MM.1S (cell line): ENCODE data around the gene CABP4.

Experiments used
- DNase-seq: peaks from one replicate; pipeline ENCODE4 v3.0.0-alpha.2; 2015
- H2AFZ ChIP-seq: fragments of 300-600 bp; sonication (generic); 2 replicates; pipeline ENCODE4 v1.6.0; 2016; ENCODE audit warnings: antibody characterized with exemption, low read length
- H3F3A ChIP-seq: fragments of 300-600 bp; sonication (generic); 2 replicates; pipeline ENCODE4 v1.6.1; 2016; ENCODE audit warnings: mild to moderate bottlenecking, antibody characterized with exemption, low read length, moderate library complexity, mixed read lengths; ENCODE audit not compliant: insufficient read depth
- H3K27ac ChIP-seq: fragments of 300-600 bp; sonication (generic); 2 replicates; pipeline ENCODE4 v1.5.1; 2016; ENCODE audit warnings: mild to moderate bottlenecking, low read length
- H3K27me3 ChIP-seq: fragments of 300-600 bp; sonication (generic); replicated peaks from 2 replicates; pipeline ENCODE4 v1.6.0; 2016; ENCODE audit warnings: low read length; ENCODE audit not compliant: insufficient read depth
- H3K36me3 ChIP-seq: fragments of 300-600 bp; sonication (generic); replicated peaks from 2 replicates; pipeline ENCODE4 v1.6.1; 2016; ENCODE audit warnings: mild to moderate bottlenecking, low read length, mixed read lengths; ENCODE audit not compliant: insufficient read depth
- H3K4me1 ChIP-seq: fragments of 300-600 bp; sonication (generic); 2 replicates; pipeline ENCODE4 v1.6.1; 2016; ENCODE audit warnings: low read length, mixed read lengths
- H3K4me2 ChIP-seq: fragments of 300-600 bp; sonication (generic); 2 replicates; pipeline ENCODE4 v1.6.0; 2016; ENCODE audit warnings: low read depth, low read length
- H3K4me3 ChIP-seq: fragments of 300-600 bp; sonication (generic); 2 replicates; pipeline ENCODE4 v1.5.1; 2016; ENCODE audit warnings: low read length, mixed read lengths
- H3K79me2 ChIP-seq: fragments of 300-600 bp; sonication (generic); 2 replicates; pipeline ENCODE4 v1.6.1; 2016; ENCODE audit warnings: mixed run types, low read length, mixed read lengths
- H3K9ac ChIP-seq: fragments of 300-600 bp; sonication (generic); 2 replicates; pipeline ENCODE4 v1.6.1; 2016; ENCODE audit warnings: low read length, mixed read lengths
- H3K9me2 ChIP-seq: fragments of 300-600 bp; sonication (generic); replicated peaks from 2 replicates; pipeline ENCODE4 v1.6.1; 2016; ENCODE audit warnings: mild to moderate bottlenecking, low read length, mixed read lengths; ENCODE audit not compliant: insufficient read depth
- H3K9me3 ChIP-seq: fragments of 300-600 bp; sonication (generic); replicated peaks from 2 replicates; pipeline ENCODE4 v1.6.1; 2016; ENCODE audit warnings: mild to moderate bottlenecking, low read length, mixed read lengths; ENCODE audit not compliant: insufficient read depth
- H4K20me1 ChIP-seq: fragments of 300-600 bp; sonication (generic); 2 replicates; pipeline ENCODE4 v1.6.1; 2016; ENCODE audit warnings: mild to moderate bottlenecking, low read length, moderate library complexity, mixed read lengths; ENCODE audit not compliant: insufficient read depth
- CTCF ChIP-seq: fragments of 300-600 bp; sonication (generic); IDR thresholded peaks from 2 replicates; pipeline ENCODE4 v1.5.1; 2016; ENCODE audit warnings: antibody characterized with exemption, low read length, mixed read lengths
- EZH2 ChIP-seq: fragments of 300-600 bp; sonication (generic); optimal IDR thresholded peaks from 2 replicates; pipeline ENCODE3; 2017; ENCODE audit warnings: low read depth, mild to moderate bottlenecking, antibody characterized with exemption, low read length, mixed read lengths
- EZH2phosphoT487 ChIP-seq: fragments of 300-600 bp; sonication (generic); IDR thresholded peaks from 2 replicates; pipeline ENCODE4 v1.6.1; 2018; ENCODE audit warnings: antibody characterized with exemption, low read length

CABP4 gene

GRCh38 chr11:67409261-67409666, 45.9 kb upstream of the CABP4 start:
- no peaks in the 10 kb centered on the region for H3K79me2 ChIP-seq
- TF ChIP-seq CTCF (no peak), EZH2phosphoT487 (no peak), EZH2 (no peak)
- H3K4me2 ChIP-seq, result peak overlapping the region; percentile 74
- DNase-seq, result peak; percentile 89
- H3K4me1 ChIP-seq, result peaks cover 19% of the 10 kb centered on the region
- H3K36me3 ChIP-seq, result no peaks in the 10 kb centered on the region
- peak overlapping the region; percentile 69 for H2AFZ ChIP-seq
- no peaks in the 10 kb centered on the region for H3K27me3 ChIP-seq
- peak overlapping the region; percentile 77 for H3K9ac ChIP-seq
- H3F3A ChIP-seq, result no peaks in the 10 kb centered on the region; the same call in 1 of the 2 replicates
- H3K4me3 ChIP-seq, result peak overlapping the region; percentile 50
- no peaks in the 10 kb centered on the region for H4K20me1 ChIP-seq
- no peaks in the 10 kb centered on the region for H3K9me2 ChIP-seq
- H3K9me3 ChIP-seq, result no peaks in the 10 kb centered on the region
- H3K27ac ChIP-seq, result peak overlapping the region; percentile 71

- H3K4me2 ChIP-seq, result peak overlapping the region; percentile 74
- H3K9me3 ChIP-seq, result no peaks in the 10 kb centered on the region
- H4K20me1 ChIP-seq, result no peaks in the 10 kb centered on the region
- H3K27ac ChIP-seq, result peak overlapping the region; percentile 71; the same call in 1 of the 2 replicates
- no peaks in the 10 kb centered on the region for H3K9me2 ChIP-seq
- peak overlapping the region; percentile 77 for H3K9ac ChIP-seq
- TF ChIP-seq EZH2phosphoT487, result no peak
- no peak for TF ChIP-seq EZH2
- no peak for TF ChIP-seq CTCF
- peak overlapping the region; percentile 50 for H3K4me3 ChIP-seq
- peaks cover 2% of the 10 kb centered on the region; the same call in 1 of the 2 replicates for H3K27me3 ChIP-seq
- H3K79me2 ChIP-seq, result no peaks in the 10 kb centered on the region
- peak overlapping the region; percentile 69 for H2AFZ ChIP-seq
- peak; percentile 25 for DNase-seq
- H3K36me3 ChIP-seq, result no peaks in the 10 kb centered on the region
- no peaks in the 10 kb centered on the region; the same call in 1 of the 2 replicates for H3F3A ChIP-seq
- peaks cover 19% of the 10 kb centered on the region for H3K4me1 ChIP-seq
Observed at GRCh38 chr11:67409781-67410368, 45.3 kb upstream of the CABP4 start.

GRCh38 chr11:67410369-67410831, 44.8 kb upstream of the CABP4 start:
- H3K36me3 ChIP-seq, result no peaks in the 10 kb centered on the region
- H3F3A ChIP-seq, result no peaks in the 10 kb centered on the region; the same call in 1 of the 2 replicates
- TF ChIP-seq CTCF (no peak), EZH2 (no peak), EZH2phosphoT487 (no peak)
- H3K9me3 ChIP-seq, result no peaks in the 10 kb centered on the region
- no peaks in the 10 kb centered on the region for H4K20me1 ChIP-seq
- H3K9ac ChIP-seq, result no peak overlapping the region
- peaks cover 19% of the 10 kb centered on the region for H3K4me1 ChIP-seq
- peaks cover 6% of the 10 kb centered on the region; the same call in 1 of the 2 replicates for H3K27me3 ChIP-seq
- no peaks in the 10 kb centered on the region for H3K79me2 ChIP-seq
- H3K4me3 ChIP-seq, result no peak overlapping the region
- no peak overlapping the region for H3K4me2 ChIP-seq
- no peak overlapping the region for H3K27ac ChIP-seq
- DNase-seq, result no peak
- H2AFZ ChIP-seq, result no peak overlapping the region
- no peaks in the 10 kb centered on the region for H3K9me2 ChIP-seq
